Measurements from ENCODE around the gene MZF1.

The MZF1 gene

GRCh38 chr19:58513213-58513693 is 59.9 kb downstream of the MZF1 start:
- no peak for DNase-seq (ENCODE audit: low spot score)

All from putamen (tissue), 1 donor.